H54 (cell line): Measurements from ENCODE around the gene ETFDH.
"Not testable (repeated sequence)": the region's sequence is repeated elsewhere in the genome, so short reads cannot be mapped to it uniquely, and the experiment has no call there.

Experiments
- DNase-seq: peaks from one replicate; pipeline ENCODE4 v3.0.0; 2011; ENCODE audit warnings: low spot score, mixed read lengths; ENCODE audit not compliant: insufficient read length
- FAIRE-seq: peaks from 3 replicates; lab custom pipeline; 2011; peaks lifted over from hg19 to GRCh38; lab: Jason Lieb, UNC
- POLR2A ChIP-seq: IDR thresholded peaks from 2 replicates; pipeline ENCODE4 v1.6.1; 2011; ENCODE audit warnings: low read depth, mild to moderate bottlenecking, low read length

ETFDH gene

GRCh38 chr4:158721680-158722079, 49.6 kb downstream of the ETFDH start:
- no peak for FAIRE-seq
- no peak for TF ChIP-seq POLR2A

GRCh38 chr4:158722291-158722916, 50.3 kb downstream of the ETFDH start:
- TF ChIP-seq POLR2A: no peak
- FAIRE-seq: peak; percentile 43
- no peak for DNase-seq

More at GRCh38 chr4:158721680-158722079, 49.6 kb downstream of the ETFDH start:
- DNase-seq: no peak

GRCh38 chr4:158722917-158723793, 51.1 kb downstream of the ETFDH start, which contains the start of gene PPID:
PPID (minus strand) TSS chr4:158723396; CDS start chr4:158723288, 108 bp downstream.
- TF ChIP-seq POLR2A: peak; percentile 83
- peak; percentile 63 for DNase-seq
- FAIRE-seq: no peak

GRCh38 chr4:158724637-158725036, 52.5 kb downstream of the ETFDH start:
- FAIRE-seq (no peak), DNase-seq (no peak)
- no peak for TF ChIP-seq POLR2A

- TF ChIP-seq POLR2A: no peak
- DNase-seq (no peak), FAIRE-seq (no peak)
These were observed 54.5 kb downstream of the ETFDH start for GRCh38 chr4:158726633-158727032.

GRCh38 chr4:158728236-158728635, 56.1 kb downstream of the ETFDH start:
- DNase-seq (no peak), FAIRE-seq (no peak)
- TF ChIP-seq POLR2A: no peak

GRCh38 chr4:158729716-158730559, 57.8 kb downstream of the ETFDH start:
- FAIRE-seq: no peak
- no peak for DNase-seq
- no peak for TF ChIP-seq POLR2A

- FAIRE-seq: no peak
- TF ChIP-seq POLR2A: no peak
- DNase-seq: no peak
These were observed 66.8 kb downstream of the ETFDH start for GRCh38 chr4:158738866-158739265.

GRCh38 chr4:158739600-158739999, 67.5 kb downstream of the ETFDH start:
- DNase-seq (no peak), FAIRE-seq (no peak)
- TF ChIP-seq POLR2A: no peak

- no peak for TF ChIP-seq POLR2A
- no peak for FAIRE-seq
- no peak for DNase-seq
These were observed 69.4 kb downstream of the ETFDH start for GRCh38 chr4:158741326-158742021.

- not testable (repeated sequence) for FAIRE-seq, DNase-seq
These were observed 74.4 kb downstream of the ETFDH start for GRCh38 chr4:158746537-158746936.

GRCh38 chr4:158750379-158750778, 78.3 kb downstream of the ETFDH start:
- FAIRE-seq (no peak), DNase-seq (no peak)
- no peak for TF ChIP-seq POLR2A
